Measurements from ENCODE around the gene TMEM42. TPM values are rescaled to one million over a fixed set of nuclear protein-coding genes. Genes with fewer than 3 reads are reported as not detected.

The TMEM42 gene
- total and polyA plus RNA-seq, 4 experiments from 2014 or later, result 26.1 to 55.4 (median 30.9) TPM

DNA sequence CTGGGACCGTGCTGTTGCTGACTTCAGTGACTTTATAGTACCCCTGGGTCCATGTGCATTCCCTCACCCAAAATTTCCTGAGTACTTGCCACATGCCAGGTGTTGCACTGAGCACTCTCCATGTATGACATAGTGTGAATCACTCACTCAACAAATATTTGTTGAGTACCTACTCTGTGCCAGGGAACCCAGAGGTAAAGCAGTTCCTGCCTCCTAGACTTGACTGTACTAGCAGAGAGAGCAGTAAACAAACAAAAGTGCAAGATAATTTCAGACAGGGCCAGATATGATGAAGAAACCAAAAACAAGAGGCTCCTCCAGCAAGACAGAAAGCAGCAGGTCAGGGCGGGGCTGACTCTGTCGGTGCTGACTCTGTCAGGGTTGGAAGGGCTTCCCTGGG, 24.8 kb downstream of the TMEM42 start:
- Mint-ChIP-seq H3K27me3 (peaks cover 10 to 13% of the 10 kb centered on the region in 2 donors), H3K4me1 (no peaks in the 10 kb centered on the region), H3K27ac (no peak overlapping the region), H3K9me3 (no peaks in the 10 kb centered on the region), H3K4me3 (no peak overlapping the region), H3K36me3 (no peaks in the 10 kb centered on the region)
- H3K36me3 ChIP-seq (ENCODE audit: insufficient read depth, low read length), result no peaks in the 10 kb centered on the region
- H3K4me1 ChIP-seq (ENCODE audit: insufficient read depth, low read length), result no peaks in the 10 kb centered on the region
- no peaks in the 10 kb centered on the region for H3K27me3 ChIP-seq (ENCODE audit: insufficient read depth, low read length)
- intact Hi-C loops (cut with micrococcal nuclease), result no loop called here
- H3K27ac ChIP-seq (ENCODE audit: low read depth, low read length), result no peak overlapping the region
- no peaks in the 10 kb centered on the region for H3K9me3 ChIP-seq (ENCODE audit: control insufficient read depth in 1 of 2, low read length in 2 of 2)
- no peak overlapping the region for H3K4me3 ChIP-seq (ENCODE audit: low read length in 2 of 2)
- DNase-seq, result no peak
- ChIA-PET CTCF (ENCODE audit: partially characterized antibody) (no interaction called here), POLR2A (ENCODE audit: partially characterized antibody) (no interaction called here)

DNA sequence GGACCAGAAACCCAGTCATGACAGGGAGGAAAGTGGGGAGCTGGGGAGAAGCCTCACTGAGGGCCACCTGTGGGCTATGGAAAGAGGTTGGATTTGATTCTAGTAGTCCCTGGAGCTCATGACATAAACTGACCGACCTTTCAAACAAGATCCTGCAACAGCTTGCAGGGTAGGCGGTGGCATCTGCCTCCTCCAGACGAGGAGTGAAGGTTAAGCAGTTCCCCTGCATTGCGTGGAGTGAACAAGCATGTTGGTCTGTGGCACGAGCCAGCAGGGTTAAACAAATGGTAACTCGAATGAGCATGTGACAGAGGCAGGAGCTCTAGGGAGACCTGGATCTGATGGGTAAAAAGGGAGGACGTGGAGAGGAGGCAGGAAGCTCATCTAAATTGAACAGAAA, 25.4 kb downstream of the TMEM42 start:
- ChIA-PET CTCF (ENCODE audit: partially characterized antibody) (no interaction called here), POLR2A (ENCODE audit: partially characterized antibody) (no interaction called here)
- H3K9me3 Mint-ChIP-seq, result no peaks in the 10 kb centered on the region
- no peak overlapping the region for H3K27ac ChIP-seq (ENCODE audit: low read depth, low read length)
- H3K27me3 Mint-ChIP-seq, result peaks cover 10 to 13% of the 10 kb centered on the region in 2 donors
- no peaks in the 10 kb centered on the region for H3K27me3 ChIP-seq (ENCODE audit: insufficient read depth, low read length)
- no peak overlapping the region for H3K27ac Mint-ChIP-seq
- no peaks in the 10 kb centered on the region for H3K4me1 ChIP-seq (ENCODE audit: insufficient read depth, low read length)
- H3K4me1 Mint-ChIP-seq, result no peaks in the 10 kb centered on the region
- no peaks in the 10 kb centered on the region for H3K9me3 ChIP-seq (ENCODE audit: control insufficient read depth in 1 of 2, low read length in 2 of 2)
- no peak overlapping the region for H3K4me3 ChIP-seq (ENCODE audit: low read length in 2 of 2)
- H3K4me3 Mint-ChIP-seq, result no peak overlapping the region
- DNase-seq, result no peak
- intact Hi-C loops (cut with micrococcal nuclease), result no loop called here
- H3K36me3 ChIP-seq (ENCODE audit: insufficient read depth, low read length), result no peaks in the 10 kb centered on the region
- H3K36me3 Mint-ChIP-seq, result no peaks in the 10 kb centered on the region

DNA sequence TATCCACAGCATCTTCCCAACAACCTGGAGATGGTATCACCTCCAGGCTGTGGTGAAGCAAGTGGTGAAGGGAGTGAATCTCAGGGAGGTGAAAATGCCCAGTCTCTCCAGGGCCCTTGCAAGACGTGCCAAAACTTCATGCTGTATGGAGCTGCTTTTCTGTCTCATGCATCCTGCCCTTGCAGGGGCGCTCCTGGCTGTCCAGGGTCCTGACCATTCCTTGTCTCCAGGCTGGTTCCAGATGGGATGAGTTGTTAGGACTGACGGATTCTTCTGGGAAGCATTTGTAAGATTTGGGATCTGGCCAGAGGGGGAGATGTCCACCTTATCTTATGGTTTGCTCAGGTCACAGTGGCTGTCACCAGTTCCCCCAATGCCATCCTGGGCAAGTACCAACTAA, 28.5 kb downstream of the TMEM42 start:
- ChIA-PET POLR2A (ENCODE audit: partially characterized antibody) (no interaction called here), CTCF (ENCODE audit: partially characterized antibody) (no interaction called here)
- H3K4me3 ChIP-seq (ENCODE audit: low read length in 2 of 2), result no peak overlapping the region
- no peaks in the 10 kb centered on the region for H3K36me3 Mint-ChIP-seq
- DNase-seq, result no peak
- no peak overlapping the region for H3K27ac ChIP-seq (ENCODE audit: low read depth, low read length)
- no peak overlapping the region for H3K27ac Mint-ChIP-seq
- no peaks in the 10 kb centered on the region for H3K27me3 ChIP-seq (ENCODE audit: insufficient read depth, low read length)
- no peaks in the 10 kb centered on the region for H3K4me1 Mint-ChIP-seq
- intact Hi-C loops (cut with micrococcal nuclease), result no loop called here
- H3K4me3 Mint-ChIP-seq, result no peak overlapping the region
- no peaks in the 10 kb centered on the region for H3K36me3 ChIP-seq (ENCODE audit: insufficient read depth, low read length)
- H3K9me3 Mint-ChIP-seq, result no peaks in the 10 kb centered on the region
- no peaks in the 10 kb centered on the region for H3K4me1 ChIP-seq (ENCODE audit: insufficient read depth, low read length)
- H3K27me3 Mint-ChIP-seq, result peaks cover 10 to 11% of the 10 kb centered on the region in 2 donors
- H3K9me3 ChIP-seq (ENCODE audit: control insufficient read depth in 1 of 2, low read length in 2 of 2), result no peaks in the 10 kb centered on the region

DNA sequence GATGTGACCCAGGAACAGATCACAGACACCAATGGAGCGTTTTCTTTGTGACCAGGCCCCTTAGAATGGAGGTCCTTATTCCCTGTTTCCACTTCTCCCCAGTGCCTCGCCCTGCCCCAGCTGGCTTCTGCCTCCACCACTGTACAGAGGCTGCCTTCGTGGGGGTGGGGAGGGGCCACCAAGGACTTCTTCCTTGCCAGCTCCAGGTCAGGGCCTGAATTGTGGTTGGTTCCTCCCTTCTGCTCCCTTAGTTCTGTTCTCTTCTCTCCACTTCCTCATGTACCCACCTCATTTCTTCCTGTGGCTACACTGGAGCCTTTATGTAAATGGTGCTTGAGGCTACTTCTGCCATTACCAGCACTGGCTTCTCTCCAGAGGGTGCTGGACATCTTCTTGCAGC, 29.1 kb downstream of the TMEM42 start:
- H3K4me3 ChIP-seq (ENCODE audit: low read length in 2 of 2), result no peak overlapping the region
- H3K36me3 ChIP-seq (ENCODE audit: insufficient read depth, low read length), result no peaks in the 10 kb centered on the region
- Mint-ChIP-seq H3K27me3 (peaks cover 9 to 11% of the 10 kb centered on the region in 2 donors), H3K9me3 (no peaks in the 10 kb centered on the region), H3K4me3 (no peak overlapping the region), H3K27ac (no peak overlapping the region), H3K36me3 (no peaks in the 10 kb centered on the region), H3K4me1 (no peaks in the 10 kb centered on the region)
- no peaks in the 10 kb centered on the region for H3K4me1 ChIP-seq (ENCODE audit: insufficient read depth, low read length)
- no peak overlapping the region for H3K27ac ChIP-seq (ENCODE audit: low read depth, low read length)
- DNase-seq, result no peak
- CTCF ChIA-PET (ENCODE audit: partially characterized antibody), result interaction anchor here (1.2 kb wide), 1 partner anchor 358 kb away, joined by 3 read pairs; no protein-coding TSS in a partner anchor
- H3K9me3 ChIP-seq (ENCODE audit: control insufficient read depth in 1 of 2, low read length in 2 of 2), result no peaks in the 10 kb centered on the region
- no peaks in the 10 kb centered on the region for H3K27me3 ChIP-seq (ENCODE audit: insufficient read depth, low read length)
- intact Hi-C loops (cut with micrococcal nuclease), result no loop called here
- POLR2A ChIA-PET (ENCODE audit: partially characterized antibody), result no interaction called here

DNA sequence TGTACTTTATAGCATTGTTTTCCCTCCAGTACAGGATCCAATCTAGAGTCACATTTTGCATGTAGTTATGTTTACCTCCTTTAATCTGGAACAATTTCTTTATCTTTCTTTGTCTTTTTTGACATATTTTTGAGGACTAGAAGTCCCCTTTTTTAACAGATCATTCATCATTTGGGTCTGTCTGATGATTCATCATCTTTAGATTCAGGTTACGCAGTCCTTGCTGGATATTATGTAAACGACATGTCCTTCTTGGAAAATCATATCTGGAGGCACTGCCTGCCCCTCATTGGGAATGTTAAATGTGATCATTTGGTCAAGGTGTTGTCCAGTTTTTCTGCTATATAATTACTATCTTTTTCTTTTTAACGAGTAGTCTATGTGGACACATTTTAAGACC, 31.0 kb downstream of the TMEM42 start:
- no peak overlapping the region for H3K27ac ChIP-seq (ENCODE audit: low read depth, low read length)
- no peak overlapping the region for H3K4me3 ChIP-seq (ENCODE audit: low read length in 2 of 2)
- no peaks in the 10 kb centered on the region for H3K36me3 Mint-ChIP-seq
- H3K4me1 ChIP-seq (ENCODE audit: insufficient read depth, low read length), result no peaks in the 10 kb centered on the region
- H3K4me3 Mint-ChIP-seq, result no peak overlapping the region
- H3K4me1 Mint-ChIP-seq, result no peaks in the 10 kb centered on the region
- peaks cover 0 to 7% of the 10 kb centered on the region in 2 donors for H3K27me3 Mint-ChIP-seq
- DNase-seq, result no peak
- intact Hi-C loops (cut with micrococcal nuclease), result no loop called here
- no peaks in the 10 kb centered on the region for H3K36me3 ChIP-seq (ENCODE audit: insufficient read depth, low read length)
- no peaks in the 10 kb centered on the region for H3K9me3 ChIP-seq (ENCODE audit: control insufficient read depth in 1 of 2, low read length in 2 of 2)
- no peaks in the 10 kb centered on the region for H3K27me3 ChIP-seq (ENCODE audit: insufficient read depth, low read length)
- ChIA-PET CTCF (ENCODE audit: partially characterized antibody) (no interaction called here), POLR2A (ENCODE audit: partially characterized antibody) (no interaction called here)
- no peak overlapping the region for H3K27ac Mint-ChIP-seq
- no peaks in the 10 kb centered on the region for H3K9me3 Mint-ChIP-seq

DNA sequence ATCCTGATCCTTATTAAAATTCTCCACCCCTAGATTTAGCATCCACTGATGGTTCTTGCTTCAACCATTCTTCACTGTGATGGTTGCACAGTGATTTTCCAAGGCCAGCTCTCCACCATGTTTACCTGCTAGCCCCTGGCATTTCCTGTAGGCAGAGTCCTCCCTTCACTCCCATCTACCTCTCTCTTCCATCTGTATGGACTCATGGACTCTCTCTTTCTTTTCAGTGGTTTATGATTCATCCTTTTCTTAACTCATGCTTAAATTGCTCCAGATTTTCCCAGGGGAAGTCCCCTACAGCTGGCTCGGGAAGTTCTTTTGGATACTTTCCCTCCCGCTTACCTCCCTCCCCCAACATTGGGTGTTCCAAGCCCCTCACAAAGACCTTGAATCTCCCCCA, 31.4 kb downstream of the TMEM42 start:
- Mint-ChIP-seq H3K36me3 (no peaks in the 10 kb centered on the region), H3K27ac (no peak overlapping the region), H3K4me1 (no peaks in the 10 kb centered on the region), H3K4me3 (no peak overlapping the region), H3K9me3 (no peaks in the 10 kb centered on the region), H3K27me3 (peaks cover 0 to 8% of the 10 kb centered on the region in 2 donors)
- Histone ChIP-seq H3K27me3 (ENCODE audit: insufficient read depth, low read length) (no peaks in the 10 kb centered on the region), H3K36me3 (ENCODE audit: insufficient read depth, low read length) (no peaks in the 10 kb centered on the region), H3K4me3 (ENCODE audit: low read length in 2 of 2) (no peak overlapping the region), H3K4me1 (ENCODE audit: insufficient read depth, low read length) (no peaks in the 10 kb centered on the region), H3K9me3 (ENCODE audit: control insufficient read depth in 1 of 2, low read length in 2 of 2) (no peaks in the 10 kb centered on the region), H3K27ac (ENCODE audit: low read depth, low read length) (no peak overlapping the region)
- intact Hi-C loops (cut with micrococcal nuclease), result no loop called here
- ChIA-PET CTCF (ENCODE audit: partially characterized antibody) (no interaction called here), POLR2A (ENCODE audit: partially characterized antibody) (no interaction called here)
- no peak for DNase-seq

DNA sequence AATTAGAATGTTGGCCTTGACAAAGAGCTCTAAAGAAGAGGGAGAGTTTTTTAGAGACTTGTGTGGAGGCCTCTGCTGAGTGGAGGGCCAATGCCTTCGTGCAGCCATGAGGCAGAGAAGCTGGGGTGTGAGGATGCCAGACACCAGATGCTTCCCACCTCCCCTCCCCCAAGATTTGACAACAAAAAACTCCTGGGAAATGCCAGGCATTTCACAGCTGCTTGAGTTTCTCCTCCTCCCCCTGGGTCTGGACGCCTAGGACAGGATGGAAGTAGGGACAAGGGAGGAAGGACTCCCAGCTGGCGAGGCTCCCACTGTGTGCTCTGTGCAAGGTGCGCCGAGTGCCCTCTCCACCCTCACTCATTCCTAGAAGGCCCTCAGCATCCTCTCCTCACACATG, 32.8 kb downstream of the TMEM42 start:
- CTCF ChIA-PET (ENCODE audit: partially characterized antibody), result no interaction called here
- no peak overlapping the region for H3K27ac Mint-ChIP-seq

DNA sequence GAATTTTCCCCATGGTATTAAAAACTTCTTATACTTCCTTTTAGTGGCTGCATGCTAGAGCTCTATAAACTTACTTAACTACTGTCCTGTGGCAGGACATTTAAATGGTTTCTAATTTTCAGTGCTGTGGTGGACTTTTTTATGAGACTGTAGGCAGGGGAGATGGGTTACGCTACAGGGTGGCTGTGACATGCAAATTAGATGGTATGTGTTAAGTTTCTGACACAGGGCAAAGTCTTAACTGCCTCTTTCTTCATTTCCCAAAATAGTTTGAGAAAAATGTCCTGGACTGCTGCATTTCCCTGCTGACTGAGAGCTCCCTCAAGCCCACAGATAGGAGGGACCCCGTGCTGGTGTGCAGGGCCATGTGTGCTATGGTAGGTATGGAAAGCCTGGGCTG, 34.7 kb downstream of the TMEM42 start:
- Histone ChIP-seq H3K36me3 (ENCODE audit: insufficient read depth, low read length) (no peaks in the 10 kb centered on the region), H3K4me3 (ENCODE audit: low read length in 2 of 2) (no peak overlapping the region), H3K27ac (ENCODE audit: low read depth, low read length) (no peak overlapping the region), H3K9me3 (ENCODE audit: control insufficient read depth in 1 of 2, low read length in 2 of 2) (no peaks in the 10 kb centered on the region), H3K27me3 (ENCODE audit: insufficient read depth, low read length) (no peaks in the 10 kb centered on the region), H3K4me1 (ENCODE audit: insufficient read depth, low read length) (no peaks in the 10 kb centered on the region)
- Mint-ChIP-seq H3K9me3 (no peaks in the 10 kb centered on the region), H3K4me1 (no peaks in the 10 kb centered on the region), H3K36me3 (no peaks in the 10 kb centered on the region), H3K27ac (no peak overlapping the region), H3K4me3 (no peak overlapping the region), H3K27me3 (peaks cover 7 to 19% of the 10 kb centered on the region in 2 donors)
- CTCF ChIA-PET (ENCODE audit: partially characterized antibody), result no interaction called here
- POLR2A ChIA-PET (ENCODE audit: partially characterized antibody), result no interaction called here
- intact Hi-C loops (cut with micrococcal nuclease), result no loop called here
- no peak for DNase-seq

More for the DNA sequence above, 32.8 kb downstream of the TMEM42 start:
- Mint-ChIP-seq H3K4me3 (no peak overlapping the region), H3K4me1 (no peaks in the 10 kb centered on the region), H3K36me3 (no peaks in the 10 kb centered on the region), H3K27me3 (peaks cover 3 to 11% of the 10 kb centered on the region in 2 donors), H3K9me3 (no peaks in the 10 kb centered on the region)
- no peaks in the 10 kb centered on the region for H3K9me3 ChIP-seq (ENCODE audit: control insufficient read depth in 1 of 2, low read length in 2 of 2)
- H3K4me1 ChIP-seq (ENCODE audit: insufficient read depth, low read length), result no peaks in the 10 kb centered on the region
- no peaks in the 10 kb centered on the region for H3K27me3 ChIP-seq (ENCODE audit: insufficient read depth, low read length)
- intact Hi-C loops (cut with micrococcal nuclease), result no loop called here
- no peak overlapping the region for H3K27ac ChIP-seq (ENCODE audit: low read depth, low read length)
- POLR2A ChIA-PET (ENCODE audit: partially characterized antibody), result no interaction called here
- DNase-seq, result no peak
- H3K36me3 ChIP-seq (ENCODE audit: insufficient read depth, low read length), result no peaks in the 10 kb centered on the region
- H3K4me3 ChIP-seq (ENCODE audit: low read length in 2 of 2), result no peak overlapping the region
